ENCODE measurements around the gene TMEM212. TPM values are rescaled to one million over a fixed set of nuclear protein-coding genes. Genes with fewer than 3 reads are reported as not detected.
A peak's percentile ranks its signal among the peaks of the same experiment; 100 is the strongest.

TMEM212 gene
- total RNA-seq, 2 donors from 2014 or later, result not detected

- Mint-ChIP-seq H3K9me3 (peaks cover 2% of the 10 kb centered on the region), H3K4me3 (peak overlapping the region; percentile 71), H3K27ac (no peak overlapping the region), H3K27me3 (ENCODE audit: insufficient read depth) (peaks cover 32% of the 10 kb centered on the region), H3K4me1 (peaks cover 10% of the 10 kb centered on the region), H3K36me3 (ENCODE audit: low read depth) (no peaks in the 10 kb centered on the region)
- Histone ChIP-seq H3K27ac (ENCODE audit: low read depth, low read length) (no peak overlapping the region), H3K4me3 (ENCODE audit: low read length) (peak overlapping the region; percentile 81), H3K36me3 (ENCODE audit: control insufficient read depth, insufficient read depth, low read length) (no peaks in the 10 kb centered on the region), H3K9me3 (ENCODE audit: control insufficient read depth, low read length) (no peaks in the 10 kb centered on the region), H3K27me3 (ENCODE audit: control insufficient read depth, insufficient read depth, low read length, poor library complexity, severe bottlenecking) (peaks cover 19% of the 10 kb centered on the region), H3K4me1 (ENCODE audit: control insufficient read depth, insufficient read depth, low read length) (peaks cover 5% of the 10 kb centered on the region), H3K9ac (ENCODE audit: extremely low read depth, low read length, poor library complexity, severe bottlenecking) (no peak overlapping the region)
- no peak for TF ChIP-seq CTCF (conservative IDR thresholded peaks at IDR 0.05)
- DNase-seq, result no peak
- 23 to 24% methylated on average over 14 to 22 of the region's 22 CpGs for WGBS, 2 experiments (ENCODE audit: insufficient coverage in 1 of 2, insufficient read length in 1 of 2)
Observed at GRCh38 chr3:171810629-171811294, 32.4 kb upstream of the TMEM212 start.

GRCh38 chr3:171811295-171811912, 31.7 kb upstream of the TMEM212 start:
- no peaks in the 10 kb centered on the region for H3K9me3 ChIP-seq (ENCODE audit: control insufficient read depth, low read length)
- peaks cover 32% of the 10 kb centered on the region for H3K27me3 Mint-ChIP-seq (ENCODE audit: insufficient read depth)
- 87 to 89% methylated on average over 3 to 4 of the region's 4 CpGs for WGBS, 2 experiments (ENCODE audit: insufficient coverage in 1 of 2, insufficient read length in 1 of 2)
- H3K27me3 ChIP-seq (ENCODE audit: control insufficient read depth, insufficient read depth, low read length, poor library complexity, severe bottlenecking), result peaks cover 19% of the 10 kb centered on the region
- H3K4me3 ChIP-seq (ENCODE audit: low read length), result peak overlapping the region; percentile 81
- H3K4me3 Mint-ChIP-seq, result no peak overlapping the region
- no peaks in the 10 kb centered on the region for H3K36me3 ChIP-seq (ENCODE audit: control insufficient read depth, insufficient read depth, low read length)
- H3K27ac Mint-ChIP-seq, result no peak overlapping the region
- H3K9me3 Mint-ChIP-seq, result peaks cover 2% of the 10 kb centered on the region
- peaks cover 7% of the 10 kb centered on the region for H3K4me1 Mint-ChIP-seq
- H3K9ac ChIP-seq (ENCODE audit: extremely low read depth, low read length, poor library complexity, severe bottlenecking), result no peak overlapping the region
- no peak for TF ChIP-seq CTCF (conservative IDR thresholded peaks at IDR 0.05)
- DNase-seq, result no peak
- peaks cover 4% of the 10 kb centered on the region for H3K4me1 ChIP-seq (ENCODE audit: control insufficient read depth, insufficient read depth, low read length)
- no peak overlapping the region for H3K27ac ChIP-seq (ENCODE audit: low read depth, low read length)
- H3K36me3 Mint-ChIP-seq (ENCODE audit: low read depth), result no peaks in the 10 kb centered on the region

GRCh38 chr3:171811913-171812335, 31.2 kb upstream of the TMEM212 start:
- H3K4me1 Mint-ChIP-seq, result peaks cover 2% of the 10 kb centered on the region
- H3K27ac ChIP-seq (ENCODE audit: low read depth, low read length), result no peak overlapping the region

More at GRCh38 chr3:171811913-171812335, 31.2 kb upstream of the TMEM212 start:
- Histone ChIP-seq H3K27me3 (ENCODE audit: control insufficient read depth, insufficient read depth, low read length, poor library complexity, severe bottlenecking) (peaks cover 19% of the 10 kb centered on the region), H3K4me1 (ENCODE audit: control insufficient read depth, insufficient read depth, low read length) (no peaks in the 10 kb centered on the region), H3K4me3 (ENCODE audit: low read length) (no peak overlapping the region), H3K9me3 (ENCODE audit: control insufficient read depth, low read length) (no peaks in the 10 kb centered on the region), H3K9ac (ENCODE audit: extremely low read depth, low read length, poor library complexity, severe bottlenecking) (no peak overlapping the region), H3K36me3 (ENCODE audit: control insufficient read depth, insufficient read depth, low read length) (no peaks in the 10 kb centered on the region)
- no peak for DNase-seq
- Mint-ChIP-seq H3K27ac (no peak overlapping the region), H3K9me3 (peaks cover 2% of the 10 kb centered on the region), H3K27me3 (ENCODE audit: insufficient read depth) (peaks cover 32% of the 10 kb centered on the region), H3K36me3 (ENCODE audit: low read depth) (no peaks in the 10 kb centered on the region), H3K4me3 (no peak overlapping the region)
- WGBS, 2 experiments (ENCODE audit: insufficient coverage in 1 of 2, insufficient read length in 1 of 2), result 96 to 97% methylated on average over 9 of the region's 9 CpGs
- TF ChIP-seq CTCF (conservative IDR thresholded peaks at IDR 0.05), result no peak

Measured in endodermal cell (in vitro differentiated cells).